ENCODE results near the gene GNB1L. TPM values are rescaled to one million over a fixed set of nuclear protein-coding genes. Genes with fewer than 3 reads are reported as not detected.

Gene GNB1L
- total and polyA plus RNA-seq, 7 donors: 2.5 to 15.0 (median 5.3) TPM

DNA sequence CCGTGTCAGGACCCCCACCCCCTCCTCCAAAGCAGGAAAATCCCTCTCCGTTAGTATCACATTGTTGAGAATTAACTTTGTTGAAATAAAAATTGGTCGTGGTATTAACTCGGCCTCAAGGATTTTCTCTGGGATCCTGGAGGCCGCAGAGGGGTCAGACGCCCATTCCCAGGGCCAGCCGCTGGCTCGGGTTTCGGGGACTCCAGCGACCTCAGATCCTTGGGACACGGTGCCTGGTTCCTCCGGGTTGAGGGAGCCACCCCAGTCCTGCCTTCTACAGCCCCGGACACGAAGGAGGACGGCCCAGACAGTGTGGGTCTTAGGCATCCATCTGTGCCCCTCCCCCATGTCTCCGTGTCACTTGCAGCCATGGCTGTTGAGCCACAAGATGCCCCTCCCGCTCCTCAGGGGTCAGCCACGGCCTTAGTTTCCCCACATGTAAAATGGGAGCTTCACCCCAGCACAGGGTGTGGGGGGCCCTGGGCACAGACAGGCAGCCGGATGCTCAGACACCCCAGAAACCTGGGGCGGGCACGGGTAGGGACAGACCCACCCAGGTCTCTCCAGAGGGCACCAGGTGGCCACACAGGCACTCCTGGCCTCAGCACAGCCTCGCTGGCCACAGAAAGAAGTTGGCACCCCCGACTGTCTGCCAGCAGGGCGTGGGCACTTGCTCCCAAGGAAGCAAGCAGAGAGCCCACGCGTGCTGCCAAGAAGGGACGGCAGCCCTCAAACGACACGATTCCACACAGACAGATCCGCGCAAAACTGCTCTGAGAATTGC, 115.8 kb downstream of the GNB1L start:
- no peak overlapping the region for H3K27ac ChIP-seq
- DNase-seq: no peak
- H3K4me3 ChIP-seq: no peak overlapping the region
- 49 to 74% methylated on average over 31 of the region's 31 CpGs for WGBS, 2 donors
- TF ChIP-seq, protein P1, sequence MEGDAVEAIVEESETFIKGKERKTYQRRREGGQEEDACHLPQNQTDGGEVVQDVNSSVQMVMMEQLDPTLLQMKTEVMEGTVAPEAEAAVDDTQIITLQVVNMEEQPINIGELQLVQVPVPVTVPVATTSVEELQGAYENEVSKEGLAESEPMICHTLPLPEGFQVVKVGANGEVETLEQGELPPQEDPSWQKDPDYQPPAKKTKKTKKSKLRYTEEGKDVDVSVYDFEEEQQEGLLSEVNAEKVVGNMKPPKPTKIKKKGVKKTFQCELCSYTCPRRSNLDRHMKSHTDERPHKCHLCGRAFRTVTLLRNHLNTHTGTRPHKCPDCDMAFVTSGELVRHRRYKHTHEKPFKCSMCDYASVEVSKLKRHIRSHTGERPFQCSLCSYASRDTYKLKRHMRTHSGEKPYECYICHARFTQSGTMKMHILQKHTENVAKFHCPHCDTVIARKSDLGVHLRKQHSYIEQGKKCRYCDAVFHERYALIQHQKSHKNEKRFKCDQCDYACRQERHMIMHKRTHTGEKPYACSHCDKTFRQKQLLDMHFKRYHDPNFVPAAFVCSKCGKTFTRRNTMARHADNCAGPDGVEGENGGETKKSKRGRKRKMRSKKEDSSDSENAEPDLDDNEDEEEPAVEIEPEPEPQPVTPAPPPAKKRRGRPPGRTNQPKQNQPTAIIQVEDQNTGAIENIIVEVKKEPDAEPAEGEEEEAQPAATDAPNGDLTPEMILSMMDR (IDR thresholded peaks at IDR 0.05): no peak
- TF ChIP-seq POLR2A (IDR thresholded peaks at IDR 0.05) (no peak), POLR2AphosphoS5 (IDR thresholded peaks at IDR 0.05) (no peak)
- no peaks in the 10 kb centered on the region for H3K9me3 ChIP-seq
- intact Hi-C loops (cut with DNase I): no loop called here
- H3K36me3 ChIP-seq: no peaks in the 10 kb centered on the region
- H3K27me3 ChIP-seq: peaks cover 0 to 11% (median 0%) of the 10 kb centered on the region in 3 donors
- no peaks in the 10 kb centered on the region for H3K4me1 ChIP-seq

- H3K4me1 ChIP-seq: no peaks in the 10 kb centered on the region
- intact Hi-C loops (cut with DNase I): no loop called here
- H3K27me3 ChIP-seq: peaks cover 0 to 11% (median 0%) of the 10 kb centered on the region in 3 donors
- H3K4me3 ChIP-seq: no peak overlapping the region
- no peaks in the 10 kb centered on the region for H3K9me3 ChIP-seq
- H3K36me3 ChIP-seq: no peaks in the 10 kb centered on the region
- no peak for DNase-seq
- no peak overlapping the region for H3K27ac ChIP-seq
- 70 to 83% methylated on average over 17 of the region's 17 CpGs for WGBS, 2 donors
- no peak for TF ChIP-seq POLR2AphosphoS5 (IDR thresholded peaks at IDR 0.05)
- no peak for TF ChIP-seq POLR2A (IDR thresholded peaks at IDR 0.05)
- TF ChIP-seq, protein P1 (IDR thresholded peaks at IDR 0.05): no peak
- no peak for TF ChIP-seq EP300 (IDR thresholded peaks at IDR 0.05)
Observed at GRCh38 chr22:19737846-19738663, 116.6 kb downstream of the GNB1L start.

- H3K4me1 ChIP-seq: peaks cover 0 to 4% (median 2%) of the 10 kb centered on the region in 4 donors
- H3K27ac ChIP-seq: no peak overlapping the region
- no peaks in the 10 kb centered on the region for H3K9me3 ChIP-seq
- 50 to 76% methylated on average over 21 of the region's 21 CpGs for WGBS, 2 donors
- TF ChIP-seq POLR2AphosphoS5 (IDR thresholded peaks at IDR 0.05) (no peak), EP300 (IDR thresholded peaks at IDR 0.05) (no peak), POLR2A (IDR thresholded peaks at IDR 0.05) (no peak)
- TF ChIP-seq, protein P1 (IDR thresholded peaks at IDR 0.05): no peak
- H3K27me3 ChIP-seq: peaks cover 0 to 18% (median 6%) of the 10 kb centered on the region in 3 donors
- no peak for DNase-seq
- H3K36me3 ChIP-seq: no peaks in the 10 kb centered on the region
- intact Hi-C loops (cut with DNase I): no loop called here
- no peak overlapping the region for H3K4me3 ChIP-seq
Observed at GRCh38 chr22:19735665-19736510, 118.8 kb downstream of the GNB1L start.

GRCh38 chr22:19734837-19735382, 119.8 kb downstream of the GNB1L start:
- H3K27ac ChIP-seq: no peak overlapping the region
- intact Hi-C loops (cut with DNase I): no loop called here
- peaks cover 0 to 10% (median 6%) of the 10 kb centered on the region in 4 donors for H3K4me1 ChIP-seq
- 71 to 84% methylated on average over 5 of the region's 5 CpGs for WGBS, 2 donors
- no peak for DNase-seq
- peaks cover 0 to 20% (median 8%) of the 10 kb centered on the region in 3 donors for H3K27me3 ChIP-seq
- no peaks in the 10 kb centered on the region for H3K36me3 ChIP-seq
- TF ChIP-seq POLR2AphosphoS5 (IDR thresholded peaks at IDR 0.05) (no peak), POLR2A (IDR thresholded peaks at IDR 0.05) (no peak), EP300 (IDR thresholded peaks at IDR 0.05) (no peak)
- TF ChIP-seq, protein P1 (IDR thresholded peaks at IDR 0.05): no peak
- no peaks in the 10 kb centered on the region for H3K9me3 ChIP-seq
- no peak overlapping the region for H3K4me3 ChIP-seq
